Thoracic aorta (tissue), 2 donors: ENCODE results near the gene CREB5. TPM values are rescaled to one million over a fixed set of nuclear protein-coding genes. Genes with fewer than 3 reads are reported as not detected.

Experiments used
- ATAC-seq: fragments of 150-250 bp; one replicate; pipeline ENCODE4 v1.8.0; 2017; ENCODE audit warnings: low read depth; ENCODE audit not compliant: insufficient number of reproducible peaks, low FRiP score
- DNase-seq: peaks from one replicate; pipeline ENCODE4 v3.0.0-alpha.2; 2020; ENCODE audit warnings: low spot score
- H3K27ac ChIP-seq, 2 donors: fragments of 200-600 bp; sonication (generic); 1 replicate in 1 of 2; 2 replicates in 1 of 2; pipeline ENCODE4 v1.5.1; 2016; ENCODE audit warnings: mild to moderate bottlenecking in 2 of 2, moderate library complexity in 2 of 2
- H3K27me3 ChIP-seq: fragments of 200-600 bp; sonication (generic); replicated peaks from 2 replicates; pipeline ENCODE4 v1.6.0; 2016; ENCODE audit warnings: mild to moderate bottlenecking; ENCODE audit not compliant: insufficient read depth
- H3K36me3 ChIP-seq: fragments of 200-600 bp; sonication (generic); one replicate; pipeline ENCODE4 v1.5.1; 2016
- H3K4me1 ChIP-seq, 2 donors: fragments of 200-600 bp; sonication (generic); 1 replicate in 1 of 2; 2 replicates in 1 of 2; pipeline versions ENCODE4 v1.5.1 to v1.6.0; 2016; ENCODE audit warnings: low read depth in 2 of 2, mild to moderate bottlenecking in 1 of 2; ENCODE audit not compliant: control insufficient read depth in 1 of 2
- H3K4me3 ChIP-seq: fragments of 200-600 bp; sonication (generic); 2 replicates; pipeline ENCODE4 v1.5.1; 2016; ENCODE audit warnings: mild to moderate bottlenecking
- H3K9me3 ChIP-seq: fragments of 200-600 bp; sonication (generic); 2 replicates; pipeline ENCODE4 v1.5.1; 2016
- CTCF ChIP-seq: fragments of 200-600 bp; sonication (generic); IDR thresholded peaks from one replicate; pipeline ENCODE4 v1.5.1; 2019; ENCODE audit warnings: antibody characterized with exemption
- total RNA-seq, 2 donors: library from RNA; depleted of rRNA; stranded (reverse); fragments of >200 nt; gene quantifications; one replicate each; pipeline versions ENCODE4 v1.1.0 to v1.2.3, GENCODE V29; 2016

Gene CREB5
- total RNA-seq, 2 donors from 2014 or later = 44.4 to 49.1 TPM

GRCh38 chr7:28530803-28531175, 118.5 kb downstream of the CREB5 start:
- Histone ChIP-seq H3K27me3 (no peaks in the 10 kb centered on the region), H3K36me3 (no peaks in the 10 kb centered on the region), H3K4me1 (peaks cover 8 to 45% of the 10 kb centered on the region in 2 donors), H3K27ac (peak overlapping the region in 1 of 2 donors; percentile 2), H3K4me3 (peak overlapping the region; percentile 1), H3K9me3 (no peaks in the 10 kb centered on the region)
- no peak for TF ChIP-seq CTCF
- ATAC-seq (no peak), DNase-seq (no peak)

- no peaks in the 10 kb centered on the region for H3K9me3 ChIP-seq
- peak overlapping the region in 1 of 2 donors; percentile 2 for H3K27ac ChIP-seq
- no peaks in the 10 kb centered on the region for H3K36me3 ChIP-seq
- DNase-seq (no peak), ATAC-seq (no peak)
- TF ChIP-seq CTCF = no peak
- peaks cover 8 to 45% of the 10 kb centered on the region in 2 donors for H3K4me1 ChIP-seq
- H3K27me3 ChIP-seq = no peaks in the 10 kb centered on the region
- H3K4me3 ChIP-seq = no peak overlapping the region
These were observed 119.0 kb downstream of the CREB5 start for GRCh38 chr7:28531291-28531690.

GRCh38 chr7:28532181-28532580, 119.9 kb downstream of the CREB5 start:
- TF ChIP-seq CTCF = no peak
- H3K9me3 ChIP-seq = no peaks in the 10 kb centered on the region
- no peak for ATAC-seq
- peaks cover 8 to 40% of the 10 kb centered on the region in 2 donors for H3K4me1 ChIP-seq
- H3K27ac ChIP-seq = no peak overlapping the region
- no peaks in the 10 kb centered on the region for H3K27me3 ChIP-seq
- H3K4me3 ChIP-seq = no peak overlapping the region
- H3K36me3 ChIP-seq = no peaks in the 10 kb centered on the region
- DNase-seq = no peak

GRCh38 chr7:28533267-28533666, 120.9 kb downstream of the CREB5 start:
- no peak for TF ChIP-seq CTCF
- no peak for ATAC-seq
- no peak for DNase-seq
- no peaks in the 10 kb centered on the region for H3K27me3 ChIP-seq
- no peaks in the 10 kb centered on the region for H3K36me3 ChIP-seq
- H3K4me3 ChIP-seq = no peak overlapping the region
- H3K27ac ChIP-seq = no peak overlapping the region
- no peaks in the 10 kb centered on the region for H3K9me3 ChIP-seq
- H3K4me1 ChIP-seq = peaks cover 8 to 40% of the 10 kb centered on the region in 2 donors

GRCh38 chr7:28533731-28534531, 121.6 kb downstream of the CREB5 start:
- Histone ChIP-seq H3K27me3 (no peaks in the 10 kb centered on the region), H3K4me1 (peaks cover 8 to 40% of the 10 kb centered on the region in 2 donors), H3K36me3 (no peaks in the 10 kb centered on the region), H3K9me3 (no peaks in the 10 kb centered on the region), H3K27ac (peak overlapping the region in 1 of 2 donors; percentile 4), H3K4me3 (no peak overlapping the region)
- DNase-seq (no peak), ATAC-seq (no peak)
- TF ChIP-seq CTCF = no peak
